ENCODE data around the gene FOXM1.

GRCh38 chr12:2900642-2901041, 23.7 kb upstream of the FOXM1 start:
- TF ChIP-seq CTCF (IDR thresholded peaks at IDR 0.05; ENCODE audit: poor library complexity, severe bottlenecking) (no peak), RAD21 (conservative IDR thresholded peaks at IDR 0.05) (no peak)

Data from neural cell (in vitro differentiated cells).